Astrocyte (in vitro differentiated cells and primary cell): Measurements from ENCODE around the gene NWD2. TPM values are rescaled to one million over a fixed set of nuclear protein-coding genes. Genes with fewer than 3 reads are reported as not detected.

Source experiments
- DNase-seq: peaks from one replicate; pipeline ENCODE4 v3.0.0-alpha.2; 2010; ENCODE audit warnings: low read depth
- FAIRE-seq: peaks from 2 replicates; lab custom pipeline; 2011; peaks lifted over from hg19 to GRCh38; lab: Jason Lieb, UNC
- H2AFZ ChIP-seq: 2 replicates; pipeline ENCODE4 v1.6.0; 2012; ENCODE audit warnings: low read depth, low read length, inconsistent platforms
- H3K27ac ChIP-seq: 2 replicates; pipeline ENCODE4 v1.5.1; 2011; ENCODE audit warnings: low read depth, low read length, inconsistent platforms
- H3K27me3 ChIP-seq: 2 replicates; pipeline ENCODE4 v1.6.0; 2011; ENCODE audit warnings: low read length, inconsistent platforms; ENCODE audit not compliant: insufficient read depth
- H3K36me3 ChIP-seq: 2 replicates; pipeline ENCODE4 v1.5.1; 2011; ENCODE audit warnings: low read length, inconsistent platforms; ENCODE audit not compliant: insufficient read depth
- H3K4me1 ChIP-seq: 2 replicates; pipeline ENCODE4 v1.5.1; 2011; ENCODE audit warnings: low read length, inconsistent platforms; ENCODE audit not compliant: insufficient read depth
- H3K4me2 ChIP-seq: 2 replicates; pipeline ENCODE4 v1.6.0; 2012; ENCODE audit warnings: low read length, inconsistent platforms
- H3K4me3 ChIP-seq: 2 replicates; pipeline ENCODE4 v1.5.1; 2011; ENCODE audit warnings: low read depth, mild to moderate bottlenecking, low read length, inconsistent platforms; ENCODE audit not compliant: insufficient read depth
- H3K79me2 ChIP-seq: 2 replicates; pipeline ENCODE4 v1.6.0; 2012; ENCODE audit warnings: mild to moderate bottlenecking, low read length, inconsistent platforms; ENCODE audit not compliant: insufficient read depth
- H3K9ac ChIP-seq: 2 replicates; pipeline ENCODE4 v1.6.0; 2012; ENCODE audit warnings: mild to moderate bottlenecking, low read length, inconsistent platforms
- H3K9me3 ChIP-seq: 2 replicates; pipeline ENCODE4 v1.5.1; 2012; ENCODE audit warnings: low read depth, mild to moderate bottlenecking, low read length, inconsistent platforms; ENCODE audit not compliant: insufficient read depth
- H4K20me1 ChIP-seq: 2 replicates; pipeline ENCODE4 v1.6.0; 2012; ENCODE audit warnings: low read length, inconsistent platforms; ENCODE audit not compliant: insufficient read depth
- H3K27ac Mint-ChIP-seq: one replicate; pipeline ENCODE4 v1.8.0; 2021; ENCODE audit warnings: mild to moderate bottlenecking, mixed read lengths; ENCODE audit not compliant: unreplicated experiment
- H3K27me3 Mint-ChIP-seq: one replicate; pipeline ENCODE4 v1.8.0; 2021; ENCODE audit warnings: low read depth, mixed read lengths; ENCODE audit not compliant: unreplicated experiment
- H3K36me3 Mint-ChIP-seq: one replicate; pipeline ENCODE4 v1.8.0; 2021; ENCODE audit warnings: low read depth, mixed read lengths; ENCODE audit not compliant: unreplicated experiment
- H3K4me1 Mint-ChIP-seq: one replicate; pipeline ENCODE4 v1.8.0; 2021; ENCODE audit warnings: low read depth, mixed read lengths; ENCODE audit not compliant: unreplicated experiment
- H3K4me3 Mint-ChIP-seq: one replicate; pipeline ENCODE4 v1.8.0; 2021; ENCODE audit warnings: mild to moderate bottlenecking, moderate library complexity, mixed read lengths; ENCODE audit not compliant: unreplicated experiment
- H3K9me3 Mint-ChIP-seq: one replicate; pipeline ENCODE4 v1.8.0; 2021; ENCODE audit warnings: mild to moderate bottlenecking, mixed read lengths; ENCODE audit not compliant: unreplicated experiment
- EZH2 ChIP-seq: IDR thresholded peaks from 2 replicates; pipeline ENCODE4 v1.6.1; 2012; ENCODE audit warnings: mild to moderate bottlenecking, low read length, inconsistent platforms; ENCODE audit not compliant: insufficient read depth
- total RNA-seq: library from RNA; stranded (reverse); gene quantifications from 2 replicates; pipeline ENCODE4 v1.2.1, GENCODE V29; 2021
- TF ChIP-seq, protein P1 (sequence below): IDR thresholded peaks from 2 replicates; pipeline ENCODE4 v1.5.1; 2011; ENCODE audit warnings: low read depth, mild to moderate bottlenecking, inconsistent platforms, low read length, moderate library complexity; ENCODE audit not compliant: insufficient read depth

Gene NWD2
- total RNA-seq, 1 donor from 2014 or later = not detected

GRCh38 chr4:37268319-37268718 is 23.8 kb downstream of the NWD2 start:
- FAIRE-seq = no peak
- H3K27ac Mint-ChIP-seq = no peak overlapping the region
- no peaks in the 10 kb centered on the region for H3K36me3 Mint-ChIP-seq
- no peaks in the 10 kb centered on the region for H3K4me1 Mint-ChIP-seq
- DNase-seq = no peak
- Histone ChIP-seq H3K79me2 (no peaks in the 10 kb centered on the region), H3K9me3 (no peaks in the 10 kb centered on the region), H3K4me3 (no peak overlapping the region), H3K4me2 (no peak overlapping the region), H2AFZ (no peak overlapping the region), H3K36me3 (no peaks in the 10 kb centered on the region), H4K20me1 (no peaks in the 10 kb centered on the region), H3K4me1 (no peaks in the 10 kb centered on the region), H3K27me3 (no peaks in the 10 kb centered on the region), H3K27ac (no peak overlapping the region), H3K9ac (no peak overlapping the region)
- TF ChIP-seq, protein P1, sequence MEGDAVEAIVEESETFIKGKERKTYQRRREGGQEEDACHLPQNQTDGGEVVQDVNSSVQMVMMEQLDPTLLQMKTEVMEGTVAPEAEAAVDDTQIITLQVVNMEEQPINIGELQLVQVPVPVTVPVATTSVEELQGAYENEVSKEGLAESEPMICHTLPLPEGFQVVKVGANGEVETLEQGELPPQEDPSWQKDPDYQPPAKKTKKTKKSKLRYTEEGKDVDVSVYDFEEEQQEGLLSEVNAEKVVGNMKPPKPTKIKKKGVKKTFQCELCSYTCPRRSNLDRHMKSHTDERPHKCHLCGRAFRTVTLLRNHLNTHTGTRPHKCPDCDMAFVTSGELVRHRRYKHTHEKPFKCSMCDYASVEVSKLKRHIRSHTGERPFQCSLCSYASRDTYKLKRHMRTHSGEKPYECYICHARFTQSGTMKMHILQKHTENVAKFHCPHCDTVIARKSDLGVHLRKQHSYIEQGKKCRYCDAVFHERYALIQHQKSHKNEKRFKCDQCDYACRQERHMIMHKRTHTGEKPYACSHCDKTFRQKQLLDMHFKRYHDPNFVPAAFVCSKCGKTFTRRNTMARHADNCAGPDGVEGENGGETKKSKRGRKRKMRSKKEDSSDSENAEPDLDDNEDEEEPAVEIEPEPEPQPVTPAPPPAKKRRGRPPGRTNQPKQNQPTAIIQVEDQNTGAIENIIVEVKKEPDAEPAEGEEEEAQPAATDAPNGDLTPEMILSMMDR = no peak
- TF ChIP-seq EZH2 = no peak
- peaks cover 15% of the 10 kb centered on the region for H3K27me3 Mint-ChIP-seq
- no peaks in the 10 kb centered on the region for H3K9me3 Mint-ChIP-seq
- no peak overlapping the region for H3K4me3 Mint-ChIP-seq

DNA sequence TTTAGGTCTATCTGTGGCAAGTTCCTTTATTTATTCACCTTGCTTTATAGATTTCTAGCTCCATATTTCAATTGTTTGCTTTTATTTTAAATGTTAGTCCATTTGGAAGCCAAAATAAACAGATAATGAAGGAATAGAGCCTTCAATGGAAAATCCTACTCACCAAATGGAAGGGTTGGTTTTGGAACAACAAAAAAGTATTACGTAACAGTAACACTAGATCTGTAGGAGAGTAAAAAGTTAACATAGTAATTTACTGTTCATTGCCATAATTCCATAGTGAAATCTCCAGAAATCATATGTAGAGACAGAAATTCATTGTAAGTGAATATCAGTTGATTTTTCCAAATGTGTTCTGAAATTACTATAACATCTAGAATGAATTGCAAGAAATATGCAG is 34.6 kb downstream of the NWD2 start:
- no peak overlapping the region for H3K4me3 ChIP-seq
- H3K9me3 ChIP-seq = no peaks in the 10 kb centered on the region
- no peaks in the 10 kb centered on the region for H3K27me3 ChIP-seq
- no peaks in the 10 kb centered on the region for H3K79me2 ChIP-seq
- H3K4me3 Mint-ChIP-seq = no peak overlapping the region
- H3K27ac Mint-ChIP-seq = no peak overlapping the region
- no peaks in the 10 kb centered on the region for H3K9me3 Mint-ChIP-seq
- no peak overlapping the region for H3K4me2 ChIP-seq
- H4K20me1 ChIP-seq = no peaks in the 10 kb centered on the region
- H3K27me3 Mint-ChIP-seq = peaks cover 2% of the 10 kb centered on the region
- H3K4me1 ChIP-seq = no peaks in the 10 kb centered on the region
- H3K36me3 ChIP-seq = no peaks in the 10 kb centered on the region
- TF ChIP-seq EZH2 = no peak
- TF ChIP-seq, protein P1 = no peak
- H3K4me1 Mint-ChIP-seq = peaks cover 3% of the 10 kb centered on the region
- H2AFZ ChIP-seq = no peak overlapping the region
- DNase-seq = no peak
- no peaks in the 10 kb centered on the region for H3K36me3 Mint-ChIP-seq
- no peak overlapping the region for H3K9ac ChIP-seq
- no peak for FAIRE-seq
- no peak overlapping the region for H3K27ac ChIP-seq

GRCh38 chr4:37279894-37280592 is 35.5 kb downstream of the NWD2 start:
- Mint-ChIP-seq H3K4me1 (peaks cover 3% of the 10 kb centered on the region), H3K27me3 (peaks cover 4% of the 10 kb centered on the region), H3K4me3 (no peak overlapping the region), H3K27ac (no peak overlapping the region), H3K36me3 (no peaks in the 10 kb centered on the region), H3K9me3 (peaks cover 1% of the 10 kb centered on the region)
- no peak overlapping the region for H3K4me2 ChIP-seq
- H3K36me3 ChIP-seq = no peaks in the 10 kb centered on the region
- H3K27me3 ChIP-seq = no peaks in the 10 kb centered on the region
- no peak overlapping the region for H3K4me3 ChIP-seq
- H3K4me1 ChIP-seq = no peaks in the 10 kb centered on the region
- no peaks in the 10 kb centered on the region for H4K20me1 ChIP-seq
- no peak for DNase-seq
- FAIRE-seq = no peak
- no peak overlapping the region for H3K27ac ChIP-seq
- H3K79me2 ChIP-seq = no peaks in the 10 kb centered on the region
- no peak overlapping the region for H3K9ac ChIP-seq
- H2AFZ ChIP-seq = no peak overlapping the region
- TF ChIP-seq, protein P1 = no peak
- TF ChIP-seq EZH2 = no peak
- H3K9me3 ChIP-seq = peaks cover 5% of the 10 kb centered on the region
